A549 (cell line): ENCODE results near the gene GALNT16. TPM values are rescaled to one million over a fixed set of nuclear protein-coding genes. Genes with fewer than 3 reads are reported as not detected.

Source experiments
- ATAC-seq, 2 experiments: fragments of 200-7000 bp in 1 of 2; fragments of >200 bp in 1 of 2; cut with Nextera tagmentation in 1 of 2; cut with Tn5 transposase in 1 of 2; 3 replicates each; pipeline versions ENCODE4 v1.8.0 to v1.9.1; 2018 to 2020; ENCODE audit warnings: mild to moderate bottlenecking in 1 of 2, moderate library complexity in 1 of 2
- CTCF ChIA-PET: fragments of 300-600 bp; sonication (Branson Sonifier 250); formaldehyde crosslinking; extraction: SDS; loops from one replicate; lab custom pipeline; 2021; ENCODE audit warnings: antibody characterized with exemption, inconsistent platforms; lab: Yijun Ruan, JAX
- POLR2A ChIA-PET: fragments of 350-600 bp; formaldehyde crosslinking; extraction: SDS; loops from one replicate; lab custom pipeline; 2021; ENCODE audit warnings: antibody characterized with exemption, inconsistent platforms; lab: Yijun Ruan, JAX
- DNase-seq, 2 experiments: peaks; one replicate each; pipeline versions ENCODE4 v3.0.0 to v3.0.0-alpha.2; 2011 to 2016; ENCODE audit warnings: low read depth in 1 of 2, low spot score in 1 of 2
- FAIRE-seq: peaks from 2 replicates; lab custom pipeline; 2011; peaks lifted over from hg19 to GRCh38; lab: Jason Lieb, UNC
- H3K27ac ChIP-seq, 2 experiments: fragments of >200 bp; sonication (Bioruptor Twin); formaldehyde crosslinking; 3 replicates each; pipeline ENCODE4 v1.5.1; 2016 to 2017
- H3K4me1 ChIP-seq: fragments of >200 bp; sonication (Bioruptor Twin); formaldehyde crosslinking; 3 replicates; pipeline ENCODE4 v1.6.1; 2016
- H3K4me2 ChIP-seq: fragments of >200 bp; sonication (Bioruptor Twin); formaldehyde crosslinking; 3 replicates; pipeline ENCODE4 v1.6.1; 2016
- H3K4me3 ChIP-seq: fragments of >200 bp; sonication (Bioruptor Twin); formaldehyde crosslinking; 3 replicates; pipeline ENCODE4 v1.5.1; 2016
- H3K9me3 ChIP-seq: fragments of >200 bp; sonication (Bioruptor Twin); formaldehyde crosslinking; 3 replicates; pipeline ENCODE4 v1.6.1; 2016
- BCL3 ChIP-seq: fragments of >200 bp; sonication (Bioruptor Twin); formaldehyde crosslinking; IDR thresholded peaks from 3 replicates; pipeline ENCODE4 v1.6.1; 2016
- CEBPB ChIP-seq, 2 experiments: fragments of >200 bp in 1 of 2; sonication (Bioruptor Twin) in 1 of 2; formaldehyde crosslinking in 1 of 2; IDR thresholded peaks; 2 replicates each; pipeline ENCODE4 v1.6.1; 2012 to 2016
- CTCF ChIP-seq: fragments of >200 bp; sonication (Bioruptor Twin); formaldehyde crosslinking; IDR thresholded peaks from 3 replicates; pipeline ENCODE4 v1.5.1; 2016
- EHMT2 ChIP-seq: fragments of 200-600 bp; sonication (generic); IDR thresholded peaks from 2 replicates; pipeline ENCODE4 v1.6.1; 2016; ENCODE audit warnings: antibody characterized with exemption, low read depth, mild to moderate bottlenecking, moderate library complexity
- FOXS1 ChIP-seq: fragments of 250-450 bp; sonication (Bioruptor Pico); IDR thresholded peaks from 2 replicates; pipeline ENCODE4 v1.5.0; 2020; ENCODE audit warnings: mild to moderate bottlenecking, moderate library complexity
- HDAC2 ChIP-seq: fragments of 200-600 bp; sonication (generic); IDR thresholded peaks from 2 replicates; pipeline ENCODE4 v1.6.1; 2016
- HMGXB4 ChIP-seq: fragments of 250-450 bp; sonication (Bioruptor Pico); IDR thresholded peaks from 2 replicates; pipeline ENCODE4 v1.5.0; 2021; ENCODE audit warnings: mild to moderate bottlenecking, moderate library complexity, borderline replicate concordance
- MAZ ChIP-seq: fragments of 150-350 bp; IDR thresholded peaks from 2 replicates; pipeline ENCODE4 v1.6.1; 2014; ENCODE audit warnings: antibody characterized with exemption, low read depth, low read length, borderline replicate concordance
- NPAS2 ChIP-seq: fragments of 250-450 bp; sonication (Bioruptor Pico); IDR thresholded peaks from 2 replicates; pipeline ENCODE4 v1.8.0; 2022; ENCODE audit warnings: mild to moderate bottlenecking, moderate library complexity, borderline replicate concordance
- PBX3 ChIP-seq: IDR thresholded peaks from 2 replicates; pipeline ENCODE4 v1.6.1; 2012
- POLR2A ChIP-seq: IDR thresholded peaks from 2 replicates; pipeline ENCODE4 v1.6.1; 2012; ENCODE audit warnings: mild to moderate bottlenecking, low read length
- POLR2AphosphoS2 ChIP-seq: conservative IDR thresholded peaks from 2 replicates; pipeline ENCODE4 v1.6.1; 2012; ENCODE audit warnings: low read length, improper control_type of control experiment, inconsistent platforms
- RARB ChIP-seq: fragments of 250-450 bp; sonication (Bioruptor Pico); IDR thresholded peaks from 2 replicates; pipeline ENCODE4 v1.8.0; 2021; ENCODE audit warnings: mild to moderate bottlenecking, moderate library complexity
- REST ChIP-seq: fragments of 200-600 bp; sonication (generic); IDR thresholded peaks from 2 replicates; pipeline ENCODE4 v1.6.1; 2016; ENCODE audit warnings: antibody characterized with exemption, mild to moderate bottlenecking, moderate library complexity
- SMC3 ChIP-seq: fragments of >200 bp; sonication (Bioruptor Twin); formaldehyde crosslinking; IDR thresholded peaks from 3 replicates; pipeline ENCODE4 v1.6.1; 2018; ENCODE audit warnings: inconsistent platforms
- WGBS: methylation state at CpG from one replicate; pipeline ENCODE4 v1.1.6; 2017; ENCODE audit errors: missing lambda C conversion rate; 5-methylcytosine and 5-hydroxymethylcytosine counted together
- polyA plus RNA-seq, 4 experiments: library from polyadenylated mRNA; depleted of rRNA in 3 of 4; stranded (reverse); fragments of >200 nt; fragmentation: RNase III in 1 of 4; extraction: RNeasy Plus Mini Kit Qiagen cat#74134 plus additional on column Dnase treatment in 1 of 4; gene quantifications; 2 replicates in 3 of 4; 3 replicates in 1 of 4; pipeline ENCODE4 v1.2.3, GENCODE V29; 2011 to 2017

The GALNT16 gene
- polyA plus RNA-seq, 2 of the 4 experiments (the other 2 are of a cell fraction): 2.8 to 3.4 TPM

GRCh38 chr14:69249603-69250002 is 10.4 kb upstream of the GALNT16 start:
- DNase-seq: no peak
- Histone ChIP-seq H3K4me3 (no peak overlapping the region), H3K27ac (no peak overlapping the region), H3K9me3 (no peaks in the 10 kb centered on the region), H3K4me1 (no peaks in the 10 kb centered on the region), H3K4me2 (no peak overlapping the region)
- TF ChIP-seq POLR2AphosphoS2 (no peak), HMGXB4 (no peak), HDAC2 (no peak), CEBPB (IDR thresholded peaks at IDR 0.05) (no peak), POLR2A (no peak), BCL3 (no peak), NPAS2 (no peak), SMC3 (no peak), FOXS1 (CRISPR knock-in tag) (no peak), MAZ (no peak), EHMT2 (no peak), CTCF (no peak), REST (no peak), PBX3 (no peak), RARB (CRISPR knock-in tag) (no peak)
- CTCF ChIA-PET: interaction anchor here (0.7 to 8.0 kb wide), 5 partner anchors 8 to 214 kb away, joined by 3 to 53 read pairs (median 4); partner anchors contain the start of gene GALNT16
- ATAC-seq: no peak
- POLR2A ChIA-PET: no interaction called here
- FAIRE-seq: no peak
- WGBS: 72% methylated on average over 5 of the region's 5 CpGs

GRCh38 chr14:69252851-69253250 is 7.1 kb upstream of the GALNT16 start:
- WGBS: 54% methylated on average over 3 of the region's 3 CpGs
- no peak overlapping the region for H3K4me3 ChIP-seq
- ATAC-seq (no peak), DNase-seq (no peak), FAIRE-seq (no peak)
- POLR2A ChIA-PET: no interaction called here
- H3K27ac ChIP-seq: no peak overlapping the region
- no peaks in the 10 kb centered on the region for H3K4me1 ChIP-seq
- no peak for TF ChIP-seq RARB (CRISPR knock-in tag)
- no peak overlapping the region for H3K4me2 ChIP-seq
- CTCF ChIA-PET: interaction anchor here (1.0 to 8.0 kb wide), 4 partner anchors 9 to 222 kb away, joined by 3 to 53 read pairs (median 4); no protein-coding TSS in a partner anchor
- H3K9me3 ChIP-seq: no peaks in the 10 kb centered on the region
